Glomerular visceral epithelial cell (primary cell): ENCODE measurements around the gene GABRB3.

Experiments
- DNase-seq: peaks from one replicate; pipeline ENCODE4 v3.0.0-alpha.2; 2016; ENCODE audit errors: extremely low spot score

The GABRB3 gene

DNA sequence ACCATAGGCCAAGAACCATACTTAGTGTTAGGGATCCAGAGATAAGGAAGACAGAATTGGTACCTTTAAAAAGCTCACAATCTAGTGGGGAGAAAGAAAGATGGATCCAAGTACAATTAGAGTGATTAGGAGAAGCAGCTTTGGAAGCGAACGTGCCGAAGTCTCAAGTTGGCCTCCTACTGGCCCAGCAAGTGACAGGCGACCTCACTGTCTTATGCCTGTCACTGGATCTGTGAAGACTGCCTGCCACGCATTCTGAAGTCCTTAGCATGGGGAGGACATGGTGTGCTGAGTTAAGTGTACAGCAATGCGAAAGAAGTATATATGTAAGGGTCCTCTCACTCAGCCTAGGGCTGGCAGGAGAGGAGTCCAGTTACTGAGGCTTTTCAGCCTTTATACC lies 141.0 kb downstream of the GABRB3 start:
- DNase-seq = no peak

- DNase-seq = no peak
These were observed 142.0 kb downstream of the GABRB3 start for GRCh38 chr15:26630857-26631256.

GRCh38 chr15:26628879-26629529 lies 143.9 kb downstream of the GABRB3 start:
- no peak for DNase-seq

GRCh38 chr15:26628071-26628470 lies 144.8 kb downstream of the GABRB3 start:
- no peak for DNase-seq

GRCh38 chr15:26624128-26624527 lies 148.7 kb downstream of the GABRB3 start:
- no peak for DNase-seq

DNA sequence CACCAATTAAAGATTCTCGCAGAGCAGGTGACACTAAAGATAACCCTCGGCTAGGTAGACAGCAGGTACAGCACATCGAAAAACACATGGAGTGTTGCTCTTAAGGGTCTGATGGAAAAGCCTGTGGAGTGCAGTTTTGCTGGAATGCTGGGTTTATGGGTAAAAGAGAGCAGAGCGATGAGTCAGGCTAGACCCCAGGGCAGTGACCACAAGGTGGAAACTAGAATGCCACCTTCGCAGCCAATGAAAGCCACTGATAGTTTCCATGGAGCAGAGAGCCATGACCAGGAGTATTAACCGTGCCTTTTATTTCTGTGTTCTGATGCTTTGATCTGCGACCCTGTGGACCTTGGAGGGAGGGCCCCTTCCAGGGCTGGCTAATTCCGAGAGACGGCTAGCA lies 149.8 kb downstream of the GABRB3 start:
- no peak for DNase-seq

- no peak for DNase-seq
These were observed 151.1 kb downstream of the GABRB3 start for GRCh38 chr15:26621816-26622215.

GRCh38 chr15:26620528-26621458 lies 152.1 kb downstream of the GABRB3 start:
- DNase-seq = no peak

DNA sequence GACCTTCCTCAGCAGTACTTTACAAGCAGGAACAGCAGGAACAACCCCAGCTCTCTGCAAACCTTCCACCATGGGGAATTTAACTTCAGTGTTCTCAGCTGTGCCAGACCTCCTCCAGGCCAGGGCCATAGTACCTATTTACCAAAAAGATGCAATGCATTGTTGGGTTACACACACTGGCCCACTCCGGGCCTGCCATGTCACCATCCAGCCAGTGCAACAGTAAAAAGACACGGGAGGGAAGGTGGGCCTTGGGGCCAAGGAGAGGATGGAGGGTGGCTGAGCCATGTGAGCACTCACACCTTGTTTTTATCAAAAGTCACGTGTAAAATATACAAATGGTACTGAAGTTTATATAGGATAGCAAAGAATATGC lies 157.0 kb downstream of the GABRB3 start:
- DNase-seq = no peak

GRCh38 chr15:26615188-26615926 lies 157.5 kb downstream of the GABRB3 start:
- DNase-seq = no peak

DNA sequence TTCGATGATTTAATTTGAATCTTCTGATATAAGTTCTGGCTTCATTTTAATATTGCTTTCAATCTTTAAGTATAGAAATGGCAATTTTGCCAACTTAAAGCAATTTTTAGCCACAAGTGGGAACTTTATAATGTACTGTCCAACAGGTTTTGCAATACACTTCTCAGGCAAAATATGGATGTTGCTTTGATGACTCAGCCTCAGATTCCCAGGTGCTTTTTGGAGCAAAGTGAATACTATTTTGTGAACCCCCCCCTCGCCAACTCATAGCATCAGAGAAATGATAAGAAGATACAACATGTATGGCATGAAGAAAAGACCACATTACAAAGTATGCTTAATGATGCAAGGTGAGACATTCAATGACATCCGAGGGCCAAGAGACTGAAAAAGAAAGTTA lies 158.1 kb downstream of the GABRB3 start:
- no peak for DNase-seq

DNA sequence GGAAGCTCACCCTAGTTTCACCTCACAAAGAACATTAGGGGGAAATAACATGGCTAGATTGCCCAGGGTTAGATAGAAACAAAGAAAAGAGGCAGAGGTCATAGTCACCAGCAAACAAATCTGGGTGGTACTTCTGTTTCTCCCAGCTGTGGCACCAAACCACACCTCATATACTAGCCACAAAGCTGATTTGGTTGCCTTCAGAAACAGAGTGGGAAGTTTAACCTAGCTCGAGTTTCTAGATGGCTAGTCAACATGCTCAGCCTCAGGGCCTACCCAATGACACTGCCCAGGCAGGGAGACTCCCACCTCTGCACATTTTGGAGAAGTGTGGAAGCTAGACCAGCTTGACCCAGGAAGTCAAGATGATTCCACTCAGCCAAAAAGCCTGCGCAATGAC lies 174.2 kb downstream of the GABRB3 start:
- DNase-seq = no peak

DNA sequence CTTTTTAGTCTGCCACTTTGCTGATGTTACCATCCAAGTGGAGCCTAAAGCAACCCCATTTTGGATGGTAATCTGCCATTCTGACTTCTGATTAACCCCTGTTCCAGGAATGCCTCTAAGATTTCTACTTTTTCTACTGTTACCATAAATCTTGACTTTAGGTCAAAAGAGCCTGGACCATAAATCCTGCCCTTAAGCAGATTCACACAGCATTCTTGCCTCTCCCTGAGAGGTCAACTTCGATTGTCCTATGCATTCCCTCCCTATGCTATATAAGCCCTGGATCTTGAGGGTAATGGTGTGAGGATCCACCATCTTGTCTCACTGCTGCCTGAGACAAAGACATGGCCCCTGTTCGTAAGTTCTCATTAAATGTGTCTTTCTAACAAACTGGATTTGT lies 177.3 kb downstream of the GABRB3 start:
- DNase-seq = no peak

GRCh38 chr15:26590676-26591075 lies 182.2 kb downstream of the GABRB3 start:
- DNase-seq = no peak

DNA sequence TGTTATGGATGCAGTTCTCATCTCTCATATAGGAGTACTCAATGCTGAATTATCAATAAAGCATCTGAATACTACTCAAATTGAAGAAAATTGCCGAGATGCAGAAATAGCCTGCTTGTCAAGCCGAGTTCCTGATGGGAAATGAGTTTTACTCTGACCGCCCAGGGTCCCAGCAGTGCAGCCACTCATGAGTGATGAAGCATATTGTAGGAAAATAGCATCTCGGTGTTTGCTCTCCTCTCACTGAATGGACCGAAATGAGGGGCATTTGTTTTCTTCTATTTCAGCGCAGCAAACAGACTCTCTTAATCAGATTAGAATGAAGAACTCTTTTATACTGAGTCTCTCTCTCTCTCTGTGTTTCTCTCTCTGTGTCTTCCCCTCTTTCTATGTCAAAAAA lies 190.0 kb downstream of the GABRB3 start:
- DNase-seq = no peak

- no peak for DNase-seq
These were observed 191.9 kb downstream of the GABRB3 start for GRCh38 chr15:26580943-26581342.

DNA sequence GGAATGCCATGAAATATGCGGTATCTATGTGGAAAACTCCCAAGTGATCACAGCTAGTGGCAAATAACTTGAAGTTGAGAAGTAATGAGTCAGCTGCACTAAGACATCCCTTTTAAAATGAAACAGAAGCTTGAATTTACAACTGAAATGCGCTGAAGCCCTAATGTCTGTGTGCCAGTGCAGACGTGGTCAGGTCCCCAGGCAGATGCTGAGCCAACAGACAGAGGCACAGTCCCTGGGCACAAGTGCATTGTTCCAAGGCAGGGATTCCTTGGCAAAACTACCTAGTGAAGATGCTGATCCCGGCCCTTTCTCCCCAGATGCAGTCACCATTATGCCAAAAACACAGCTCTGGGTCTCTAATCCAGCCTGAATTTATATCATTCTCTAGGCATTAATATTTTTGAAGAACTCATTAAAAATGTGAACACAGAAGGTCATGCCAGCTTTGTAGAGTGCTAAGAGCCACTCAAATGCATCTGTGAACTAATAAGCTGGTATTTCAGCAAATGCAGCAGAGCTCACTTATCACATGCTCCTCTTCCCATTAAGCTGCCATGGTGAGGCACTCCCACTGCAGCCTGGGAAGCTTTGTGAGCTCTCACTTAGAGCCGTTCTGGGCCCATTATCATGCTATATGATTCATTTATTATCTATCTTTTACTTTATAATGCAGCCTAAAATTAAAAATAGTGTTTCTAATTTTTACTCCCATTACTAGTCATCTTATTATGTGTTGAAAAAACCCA lies 200.1 kb downstream of the GABRB3 start:
- DNase-seq = no peak

GRCh38 chr15:26571346-26571745 lies 201.5 kb downstream of the GABRB3 start:
- no peak for DNase-seq

DNA sequence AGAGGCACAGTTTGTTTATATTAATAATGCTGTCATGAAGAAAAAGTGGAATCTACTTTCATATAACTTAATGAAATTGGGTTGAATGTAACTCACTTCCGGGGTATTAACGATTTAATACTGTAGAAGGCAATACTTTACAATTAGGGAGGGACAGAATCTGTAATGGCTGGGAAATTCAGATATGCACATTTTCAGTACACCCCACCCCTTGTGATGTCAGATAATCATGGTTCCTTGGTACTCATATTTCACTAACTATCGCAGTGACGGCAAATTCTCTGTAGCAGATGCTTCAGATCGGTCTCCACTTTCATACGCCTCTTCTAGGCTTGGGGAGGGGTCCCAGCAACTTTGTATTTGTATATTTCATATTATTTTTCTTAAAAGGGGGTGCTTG lies 207.3 kb downstream of the GABRB3 start:
- DNase-seq = no peak

- DNase-seq = no peak
These were observed 208.5 kb downstream of the GABRB3 start for GRCh38 chr15:26564361-26564760.

DNA sequence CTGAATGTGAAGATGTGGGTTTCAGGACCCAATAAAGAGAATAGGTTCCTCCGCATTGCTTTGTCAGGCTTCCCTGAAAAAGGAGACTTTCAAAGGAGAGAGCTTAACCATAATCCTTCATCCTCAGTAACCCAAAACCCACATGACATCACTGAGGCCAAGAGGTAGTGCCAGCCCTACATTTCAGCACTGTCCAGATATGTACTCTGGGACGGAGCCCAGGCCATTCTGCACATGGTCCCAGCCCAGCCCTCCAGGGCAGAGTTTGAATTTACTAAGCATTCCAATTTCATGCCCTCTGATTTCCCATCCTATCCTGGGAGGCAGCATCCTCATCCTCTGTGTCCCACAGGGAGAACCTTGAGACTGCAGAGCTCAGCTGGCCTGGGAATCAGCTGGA lies 210.5 kb downstream of the GABRB3 start:
- DNase-seq = no peak

DNA sequence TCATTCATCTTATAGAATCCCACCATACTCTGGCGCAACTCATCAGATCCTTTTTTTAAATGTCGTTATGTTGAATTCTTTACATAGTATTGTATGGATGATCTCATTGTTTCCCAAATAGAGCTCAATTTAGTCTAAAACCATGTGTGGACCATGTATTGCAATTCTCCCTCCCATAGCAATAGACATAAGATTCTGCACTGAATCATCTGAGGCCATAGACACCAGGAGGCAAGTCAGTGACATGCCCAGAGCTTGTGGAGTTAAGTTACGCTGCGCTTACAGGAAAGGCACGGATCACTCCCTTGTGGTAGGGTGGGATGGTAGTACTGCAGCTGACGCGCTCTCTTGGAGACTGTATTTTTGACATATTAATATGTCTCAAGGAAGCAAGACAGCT lies 211.0 kb downstream of the GABRB3 start:
- no peak for DNase-seq
